DOHH2 (cell line): ENCODE data around the gene G6PD.

Experiments used
- EZH2phosphoT487 ChIP-seq: fragments of 200-600 bp; sonication (generic); IDR thresholded peaks from 2 replicates; pipeline ENCODE4 v1.6.1; 2017; ENCODE audit warnings: borderline replicate concordance, mild to moderate bottlenecking, antibody characterized with exemption, low read length, moderate library complexity, mixed read lengths
- TF ChIP-seq, protein P1 (sequence below): fragments of 200-600 bp; sonication (generic); IDR thresholded peaks from one replicate; pipeline ENCODE4 v1.5.1; 2014; ENCODE audit warnings: antibody characterized with exemption, mild to moderate bottlenecking, low read depth, low read length; ENCODE audit not compliant: poor library complexity, severe bottlenecking

DNA sequence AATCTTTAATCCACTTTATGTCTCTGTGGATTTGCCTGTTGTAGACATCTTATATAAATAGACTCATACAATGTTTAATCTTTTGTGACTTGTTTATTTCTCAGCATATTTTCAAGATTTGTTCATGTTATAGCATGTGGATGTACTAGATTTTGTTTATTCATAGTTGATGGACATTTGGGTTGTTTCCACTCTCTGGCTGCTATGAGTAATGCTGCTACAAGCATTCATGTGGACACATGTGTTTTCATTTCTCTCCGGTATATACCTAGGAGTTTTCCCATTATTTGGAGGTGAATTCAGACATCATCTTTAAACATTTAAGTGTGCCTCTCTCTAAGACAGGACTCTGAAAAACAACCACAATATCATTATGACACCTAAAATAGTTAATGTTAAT lies 3.1 kb upstream of the G6PD start:
- TF ChIP-seq, protein P1, sequence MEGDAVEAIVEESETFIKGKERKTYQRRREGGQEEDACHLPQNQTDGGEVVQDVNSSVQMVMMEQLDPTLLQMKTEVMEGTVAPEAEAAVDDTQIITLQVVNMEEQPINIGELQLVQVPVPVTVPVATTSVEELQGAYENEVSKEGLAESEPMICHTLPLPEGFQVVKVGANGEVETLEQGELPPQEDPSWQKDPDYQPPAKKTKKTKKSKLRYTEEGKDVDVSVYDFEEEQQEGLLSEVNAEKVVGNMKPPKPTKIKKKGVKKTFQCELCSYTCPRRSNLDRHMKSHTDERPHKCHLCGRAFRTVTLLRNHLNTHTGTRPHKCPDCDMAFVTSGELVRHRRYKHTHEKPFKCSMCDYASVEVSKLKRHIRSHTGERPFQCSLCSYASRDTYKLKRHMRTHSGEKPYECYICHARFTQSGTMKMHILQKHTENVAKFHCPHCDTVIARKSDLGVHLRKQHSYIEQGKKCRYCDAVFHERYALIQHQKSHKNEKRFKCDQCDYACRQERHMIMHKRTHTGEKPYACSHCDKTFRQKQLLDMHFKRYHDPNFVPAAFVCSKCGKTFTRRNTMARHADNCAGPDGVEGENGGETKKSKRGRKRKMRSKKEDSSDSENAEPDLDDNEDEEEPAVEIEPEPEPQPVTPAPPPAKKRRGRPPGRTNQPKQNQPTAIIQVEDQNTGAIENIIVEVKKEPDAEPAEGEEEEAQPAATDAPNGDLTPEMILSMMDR = no peak
- TF ChIP-seq EZH2phosphoT487 = no peak
